Measurements from ENCODE around the gene ITIH4. TPM values are rescaled to one million over a fixed set of nuclear protein-coding genes. Genes with fewer than 3 reads are reported as not detected.

The ITIH4 gene
- polyA plus RNA-seq, 1 of the 3 experiments (the other 2 are of a cell fraction): 2.0 TPM

DNA sequence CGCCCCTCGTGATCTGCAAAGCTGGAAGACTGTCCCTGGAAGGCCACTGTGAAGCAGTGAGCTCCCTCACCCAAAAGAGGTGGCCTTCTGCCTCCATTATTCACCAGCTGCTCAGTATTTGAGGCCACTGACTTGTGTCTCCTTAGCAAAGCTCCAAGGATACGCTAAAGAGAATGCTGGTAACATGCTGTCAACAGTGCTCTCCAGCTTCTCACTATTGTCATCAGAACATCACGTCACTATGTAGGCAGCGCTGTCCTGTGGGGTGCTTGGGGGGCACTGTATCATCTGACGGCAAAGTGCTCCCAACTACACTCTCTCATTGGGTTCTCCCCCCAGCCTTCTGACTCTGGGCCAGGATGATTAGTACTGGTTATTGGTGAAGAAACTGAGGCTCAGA lies 14.3 kb downstream of the ITIH4 start:
- no peaks in the 10 kb centered on the region for H3F3A ChIP-seq (replicated peaks; ENCODE audit: insufficient read depth)
- WGBS (ENCODE audit: low lambda C conversion rate): 92% methylated on average over 4 of the region's 6 CpGs
- H3K79me2 ChIP-seq (ENCODE audit: insufficient read depth): no peaks in the 10 kb centered on the region
- no peaks in the 10 kb centered on the region for H4K20me1 ChIP-seq (ENCODE audit: insufficient read depth)
- no peaks in the 10 kb centered on the region for H3K27me3 ChIP-seq (ENCODE audit: insufficient read depth)
- no peak for DNase-seq
- H3K4me1 ChIP-seq (ENCODE audit: control insufficient read depth in 1 of 2, insufficient read depth in 2 of 2, low read depth in 1 of 2, low read length in 1 of 2): no peaks in the 10 kb centered on the region; a peak in 1 of 4 replicates
- no peaks in the 10 kb centered on the region for H3K9me3 ChIP-seq
- no peak overlapping the region for H3K27ac ChIP-seq (ENCODE audit: low read depth in 2 of 2, low read length in 1 of 2)
- H3K9ac ChIP-seq: no peak overlapping the region
- H3K9me2 ChIP-seq: no peaks in the 10 kb centered on the region
- POLR2A ChIA-PET: no interaction called here
- H3K4me2 ChIP-seq: no peak overlapping the region
- H2AFZ ChIP-seq (ENCODE audit: low read depth): no peak overlapping the region
- TF ChIP-seq EZH2phosphoT487 (IDR thresholded peaks at IDR 0.05; ENCODE audit: borderline replicate concordance, low read depth): no peak
- TF ChIP-seq RFX5 (IDR thresholded peaks at IDR 0.05; ENCODE audit: low read length): no peak
- TF ChIP-seq SIN3A (IDR thresholded peaks at IDR 0.05; ENCODE audit: borderline replicate concordance, low read depth, low read length): no peak
- no peak for TF ChIP-seq SMC3 (IDR thresholded peaks at IDR 0.05; ENCODE audit: low read depth, low read length)
- CTCF ChIA-PET: interaction anchor here (1.8 to 2.0 kb wide), 2 partner anchors 16 to 29 kb away, joined by 5 read pairs; no protein-coding TSS in a partner anchor
- no peaks in the 10 kb centered on the region for H3K36me3 ChIP-seq (replicated peaks in 1 of 2; ENCODE audit: control insufficient read depth in 1 of 2, insufficient read depth in 2 of 2, low read length in 1 of 2)
- H3K4me3 ChIP-seq (ENCODE audit: low read depth in 2 of 2, low read length in 1 of 2): no peak overlapping the region

GRCh38 chr3:52813810-52814209 lies 16.7 kb downstream of the ITIH4 start:
- Histone ChIP-seq H3K4me1 (ENCODE audit: control insufficient read depth in 1 of 2, insufficient read depth in 2 of 2, low read depth in 1 of 2, low read length in 1 of 2) (no peaks in the 10 kb centered on the region), H3K9ac (no peak overlapping the region), H3K27ac (ENCODE audit: low read depth in 2 of 2, low read length in 1 of 2) (no peak overlapping the region), H3K4me2 (no peak overlapping the region), H3K4me3 (ENCODE audit: low read depth in 2 of 2, low read length in 1 of 2) (no peak overlapping the region), H3K9me3 (no peaks in the 10 kb centered on the region), H4K20me1 (ENCODE audit: insufficient read depth) (no peaks in the 10 kb centered on the region), H3K9me2 (no peaks in the 10 kb centered on the region), H3F3A (replicated peaks; ENCODE audit: insufficient read depth) (no peaks in the 10 kb centered on the region), H3K36me3 (replicated peaks in 1 of 2; ENCODE audit: control insufficient read depth in 1 of 2, insufficient read depth in 2 of 2, low read length in 1 of 2) (no peaks in the 10 kb centered on the region), H2AFZ (ENCODE audit: low read depth) (no peak overlapping the region), H3K79me2 (ENCODE audit: insufficient read depth) (no peaks in the 10 kb centered on the region), H3K27me3 (ENCODE audit: insufficient read depth) (no peaks in the 10 kb centered on the region)
- ChIA-PET POLR2A (no interaction called here), CTCF (no interaction called here)
- WGBS (ENCODE audit: low lambda C conversion rate): 100% methylated on average over 5 of the region's 8 CpGs
- no peak for DNase-seq
- TF ChIP-seq SIN3A (IDR thresholded peaks at IDR 0.05; ENCODE audit: borderline replicate concordance, low read depth, low read length) (no peak), POLR2AphosphoS5 (IDR thresholded peaks at IDR 0.05; ENCODE audit: low read depth, low read length) (no peak), RAD21 (IDR thresholded peaks at IDR 0.05; ENCODE audit: low read length) (no peak), GABPA (IDR thresholded peaks at IDR 0.05; ENCODE audit: low read depth) (no peak), IRF3 (IDR thresholded peaks at IDR 0.05; ENCODE audit: low read depth, low read length) (no peak), FOSL2 (IDR thresholded peaks at IDR 0.05; ENCODE audit: borderline replicate concordance, low read depth) (no peak), RFX5 (IDR thresholded peaks at IDR 0.05; ENCODE audit: low read length) (no peak), NRF1 (IDR thresholded peaks at IDR 0.05; ENCODE audit: low read depth, low read length) (no peak)
- TF ChIP-seq, protein P1, sequence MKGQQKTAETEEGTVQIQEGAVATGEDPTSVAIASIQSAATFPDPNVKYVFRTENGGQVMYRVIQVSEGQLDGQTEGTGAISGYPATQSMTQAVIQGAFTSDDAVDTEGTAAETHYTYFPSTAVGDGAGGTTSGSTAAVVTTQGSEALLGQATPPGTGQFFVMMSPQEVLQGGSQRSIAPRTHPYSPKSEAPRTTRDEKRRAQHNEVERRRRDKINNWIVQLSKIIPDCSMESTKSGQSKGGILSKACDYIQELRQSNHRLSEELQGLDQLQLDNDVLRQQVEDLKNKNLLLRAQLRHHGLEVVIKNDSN (IDR thresholded peaks at IDR 0.05; ENCODE audit: borderline replicate concordance, low read depth): no peak
- TF ChIP-seq, protein P2, sequence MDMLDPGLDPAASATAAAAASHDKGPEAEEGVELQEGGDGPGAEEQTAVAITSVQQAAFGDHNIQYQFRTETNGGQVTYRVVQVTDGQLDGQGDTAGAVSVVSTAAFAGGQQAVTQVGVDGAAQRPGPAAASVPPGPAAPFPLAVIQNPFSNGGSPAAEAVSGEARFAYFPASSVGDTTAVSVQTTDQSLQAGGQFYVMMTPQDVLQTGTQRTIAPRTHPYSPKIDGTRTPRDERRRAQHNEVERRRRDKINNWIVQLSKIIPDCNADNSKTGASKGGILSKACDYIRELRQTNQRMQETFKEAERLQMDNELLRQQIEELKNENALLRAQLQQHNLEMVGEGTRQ (IDR thresholded peaks at IDR 0.05; ENCODE audit: borderline replicate concordance, low read depth, low read length): no peak

All from SK-N-SH (cell line).